ENCODE measurements around the gene TMEM121.

- TF ChIP-seq CTCF (conservative IDR thresholded peaks at IDR 0.05) (no peak), EZH2 (IDR thresholded peaks at IDR 0.05; ENCODE audit: low read depth) (no peak)
Measured at GRCh38 chr14:105477660-105478397, 48.6 kb upstream of the TMEM121 start.
